Measurements from ENCODE around the gene EMX1.

EMX1 gene

DNA sequence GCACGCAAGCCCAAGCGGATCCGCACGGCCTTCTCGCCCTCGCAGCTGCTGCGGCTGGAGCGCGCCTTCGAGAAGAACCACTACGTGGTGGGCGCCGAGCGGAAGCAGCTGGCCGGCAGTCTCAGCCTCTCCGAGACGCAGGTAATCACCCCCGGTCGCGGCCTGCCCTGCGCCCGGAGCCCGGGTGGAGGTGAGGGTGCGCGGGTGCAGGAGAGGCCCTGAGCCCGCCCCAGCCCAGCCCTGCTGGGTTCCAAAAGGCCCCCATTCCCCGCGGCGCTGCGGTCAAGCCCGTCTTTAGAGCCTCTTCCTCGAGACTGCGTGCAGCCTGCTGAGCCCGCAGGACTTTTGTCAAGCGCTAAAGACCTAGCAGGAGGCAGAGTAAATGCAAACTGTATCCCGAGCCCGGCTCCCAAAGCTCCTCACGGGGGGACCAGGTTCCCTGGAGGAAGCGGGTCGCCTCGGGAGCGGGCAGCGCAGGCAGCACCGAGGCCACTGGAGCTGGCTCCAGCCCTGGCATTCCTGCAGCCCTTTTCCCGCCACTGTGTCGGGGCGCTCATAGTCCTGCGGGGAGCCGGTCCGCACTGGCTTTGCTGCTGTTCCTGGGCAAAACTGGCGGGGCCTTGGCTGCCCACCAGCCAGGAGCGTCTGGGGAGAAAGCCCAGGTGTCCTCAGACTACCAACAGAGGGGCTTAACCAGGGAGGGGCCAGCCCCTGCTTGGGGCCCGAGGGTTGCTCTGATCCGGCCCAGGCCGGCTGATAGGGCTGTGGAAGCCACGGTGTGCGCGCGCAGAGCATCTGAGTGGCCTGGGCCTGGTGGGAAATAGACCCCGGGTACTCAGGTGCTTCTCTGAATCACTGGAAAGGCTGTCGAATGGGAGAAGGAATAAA lies 7.3 kb downstream of the EMX1 start:
- DNase-seq (ENCODE audit: low read depth, low spot score) = peak; percentile 35

DNA sequence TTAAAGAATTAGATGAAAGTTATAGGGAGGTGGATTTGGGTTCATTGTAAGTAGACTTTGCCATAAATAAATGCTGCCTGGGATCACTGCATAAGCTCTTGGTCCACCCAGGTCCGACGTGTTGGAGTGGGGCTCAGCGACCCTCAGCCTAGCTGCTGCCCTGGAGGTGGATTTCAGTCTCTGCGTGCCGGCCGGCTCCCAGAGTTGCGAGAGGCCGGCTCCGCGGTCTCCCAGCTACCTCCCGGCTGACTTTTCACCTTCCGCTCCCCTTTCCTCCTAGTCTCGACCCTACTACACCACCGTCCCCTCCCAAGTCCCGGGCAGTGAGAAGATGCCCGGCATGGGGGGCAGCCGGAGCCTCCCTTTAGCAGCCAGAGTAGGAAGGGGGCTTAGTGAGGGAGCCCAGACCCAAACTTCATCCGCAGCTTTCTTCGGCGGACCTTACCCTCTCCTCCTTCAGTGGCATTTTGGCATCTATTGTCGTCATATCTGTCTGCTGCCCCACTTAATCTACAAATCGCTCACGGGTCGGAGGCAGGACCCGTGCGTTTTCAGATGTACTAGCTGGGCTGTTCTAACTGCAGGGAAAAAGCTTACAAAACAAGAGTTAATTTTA lies 8.1 kb downstream of the EMX1 start:
- no peak for DNase-seq (ENCODE audit: low read depth, low spot score)

DNA sequence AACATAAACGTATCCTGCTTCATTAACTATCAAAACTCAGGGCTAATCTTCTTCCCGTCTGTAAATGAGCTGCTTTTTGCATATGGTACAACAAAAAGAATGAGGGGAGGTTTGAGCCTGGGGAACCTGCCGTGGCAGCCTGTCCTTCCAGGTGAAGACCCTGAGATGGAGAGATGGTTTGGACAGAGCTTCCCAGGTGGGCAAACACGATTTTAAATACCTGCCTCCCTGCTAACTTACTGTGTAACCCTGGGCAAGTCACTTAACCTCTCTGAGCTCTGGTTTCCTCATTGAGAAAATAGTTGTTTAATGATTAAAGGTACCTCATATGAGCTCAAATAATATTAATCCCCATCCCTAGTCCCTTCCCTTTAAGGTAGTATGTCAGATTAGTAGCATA lies 9.0 kb downstream of the EMX1 start:
- DNase-seq (ENCODE audit: low read depth, low spot score) = no peak

DNA sequence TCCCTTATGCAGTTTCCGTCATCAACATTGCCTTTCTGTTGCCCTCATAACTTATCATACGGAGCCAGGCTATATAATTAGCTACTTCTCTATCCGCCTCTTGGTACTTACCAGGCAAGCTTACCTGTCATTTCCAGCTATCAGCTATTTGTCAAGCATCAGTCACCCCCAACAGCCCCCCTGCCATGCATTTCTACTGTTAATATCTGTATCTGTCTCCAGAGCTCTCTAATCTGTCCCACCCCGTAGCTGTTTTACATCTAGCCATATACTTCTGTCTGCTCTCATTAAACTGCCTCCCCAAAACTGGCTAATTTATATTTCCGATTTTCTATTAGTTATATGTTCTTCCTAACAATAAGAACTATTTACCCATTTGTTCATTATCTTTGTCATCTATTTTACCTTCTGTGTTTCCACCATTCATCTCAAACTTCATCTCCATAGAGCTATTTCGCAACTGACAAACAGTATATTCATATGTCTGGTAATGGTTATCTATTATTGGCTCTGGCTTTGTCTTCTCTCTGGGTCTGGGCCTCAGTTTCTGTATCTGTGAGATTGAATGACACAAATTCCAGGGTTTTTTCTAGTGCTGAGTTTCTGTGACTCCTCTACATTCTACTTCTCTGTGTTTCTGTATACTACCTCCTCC lies 9.6 kb downstream of the EMX1 start:
- no peak for DNase-seq (ENCODE audit: low read depth, low spot score)

DNA sequence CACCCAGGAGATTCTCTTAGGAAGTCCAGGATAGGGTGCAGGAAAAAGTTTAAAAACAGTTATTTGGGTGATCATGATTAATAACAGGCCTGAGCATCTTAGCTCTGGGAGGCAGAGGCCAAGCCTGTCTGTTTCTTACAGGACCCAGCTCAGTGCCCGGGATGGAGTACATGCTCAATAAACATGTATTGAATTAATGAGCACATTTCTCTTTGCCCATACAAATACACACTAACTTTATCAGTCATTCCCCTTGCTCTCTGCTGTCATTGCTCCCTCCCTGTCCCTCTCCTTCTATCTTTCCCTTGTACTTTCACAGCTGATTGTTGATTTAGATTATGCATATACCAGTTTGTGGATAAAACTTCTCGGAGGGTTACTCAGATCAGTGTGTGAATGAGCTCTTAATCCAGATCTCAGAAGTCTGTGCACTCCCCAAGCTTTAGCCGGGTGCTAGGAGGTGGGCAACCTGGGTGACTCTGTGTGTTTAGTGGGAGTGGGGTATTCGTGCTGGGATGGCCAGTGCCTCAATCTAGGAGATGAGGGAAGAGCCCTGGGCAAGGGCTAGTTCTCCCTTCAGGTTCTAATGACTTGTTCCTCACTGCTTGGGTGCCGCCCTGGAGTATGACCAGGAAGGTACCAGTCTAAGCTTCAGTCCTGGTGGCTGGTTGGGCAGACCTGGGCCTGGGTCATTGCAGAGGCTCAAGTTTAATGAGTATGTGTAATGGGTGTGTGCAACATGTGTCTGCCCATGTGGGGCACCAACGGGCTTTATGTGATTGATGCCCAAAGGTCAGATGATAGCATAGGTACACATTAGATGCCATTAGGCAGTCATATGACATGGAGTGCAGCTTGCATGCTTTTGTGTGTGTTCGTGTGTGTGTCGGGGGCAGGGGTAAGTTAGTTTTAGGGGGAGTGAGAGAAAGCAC lies 10.6 kb downstream of the EMX1 start:
- no peak for DNase-seq (ENCODE audit: low read depth, low spot score)

DNA sequence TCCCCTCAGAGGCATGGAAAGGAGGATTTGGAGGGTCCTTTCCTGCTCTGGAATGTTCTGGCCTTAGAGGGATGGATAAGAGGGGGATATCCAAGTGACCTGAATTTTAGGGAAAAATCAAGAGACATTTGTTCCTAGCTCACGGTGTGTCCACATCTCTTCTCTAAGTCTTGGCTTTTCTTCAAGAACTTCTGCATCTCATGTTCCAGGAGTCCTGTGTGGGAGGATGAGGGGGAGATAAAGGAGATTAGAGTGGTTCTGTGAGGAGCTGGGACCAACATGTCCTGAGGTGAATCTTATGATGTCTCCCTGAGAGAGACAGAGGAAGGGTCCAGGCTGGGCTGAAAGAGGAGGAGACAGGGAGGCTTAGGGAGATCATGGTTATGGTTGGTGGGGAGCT lies 11.7 kb downstream of the EMX1 start:
- no peak for DNase-seq (ENCODE audit: low read depth, low spot score)

DNA sequence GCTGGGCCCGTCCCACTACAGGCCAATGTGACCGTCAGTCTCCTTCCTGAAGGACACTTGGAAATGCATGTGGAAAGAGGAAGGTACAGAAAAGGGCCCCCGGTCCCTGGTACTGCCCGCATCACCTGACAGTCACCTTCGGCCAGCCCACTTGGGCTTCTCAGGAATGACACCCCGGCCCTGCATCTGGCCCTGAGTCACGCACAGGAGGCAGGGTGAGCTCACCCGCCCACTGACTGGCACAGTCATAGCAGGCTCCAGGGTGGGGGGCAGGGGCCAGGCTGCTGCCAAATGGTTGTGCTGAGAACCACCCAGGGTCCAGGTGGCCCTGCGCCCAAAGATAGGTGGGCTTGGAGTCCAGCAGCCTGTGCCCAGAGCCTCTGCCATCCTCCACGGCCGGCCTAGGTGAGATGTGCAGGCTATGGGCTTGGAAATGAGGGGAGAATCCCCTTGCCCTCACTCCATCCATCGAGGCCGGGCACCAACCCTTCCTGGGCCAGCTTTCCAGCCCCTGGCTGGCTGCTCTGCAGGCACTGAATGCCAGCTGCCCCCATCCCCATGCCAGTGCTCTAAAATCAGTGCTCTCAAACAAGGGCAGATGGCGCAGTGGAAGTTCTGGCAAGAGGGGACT lies 14.1 kb downstream of the EMX1 start:
- DNase-seq (ENCODE audit: low read depth, low spot score) = peak; percentile 65

DNA sequence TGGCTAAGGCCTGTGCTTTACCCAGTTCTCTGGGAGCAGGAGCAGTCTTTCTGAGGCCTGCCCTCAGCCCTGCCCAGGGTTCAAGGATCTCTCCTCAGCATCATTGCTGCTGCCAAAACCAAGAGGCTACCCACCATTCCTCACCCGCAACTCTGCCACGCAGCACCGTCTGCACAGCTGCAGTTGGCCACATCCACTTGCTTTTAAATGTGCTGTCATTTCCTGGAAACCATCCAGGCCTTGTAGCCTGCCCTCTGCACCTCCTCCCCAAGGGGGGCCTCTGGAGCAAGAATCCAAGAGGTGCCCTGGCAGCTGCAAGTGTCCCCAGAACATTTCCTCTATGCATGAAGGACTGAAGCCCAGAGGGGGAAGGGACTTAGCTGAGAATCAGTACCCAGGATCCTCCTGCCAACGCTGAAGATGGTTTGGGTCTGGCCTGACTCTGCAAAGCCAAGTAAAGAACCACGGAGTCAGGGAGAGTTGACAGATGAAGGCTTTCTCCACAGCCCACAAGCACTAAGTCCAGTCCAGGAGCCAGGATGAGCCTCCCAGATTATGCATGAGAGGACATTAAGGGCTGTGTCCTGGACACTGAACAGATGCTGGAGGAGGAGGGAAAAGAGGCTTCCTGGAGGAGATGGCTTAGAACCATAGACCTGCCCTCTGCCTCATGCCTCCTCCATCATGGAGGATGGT lies 14.9 kb downstream of the EMX1 start:
- peak; percentile 47 for DNase-seq (ENCODE audit: low read depth, low spot score)

DNA sequence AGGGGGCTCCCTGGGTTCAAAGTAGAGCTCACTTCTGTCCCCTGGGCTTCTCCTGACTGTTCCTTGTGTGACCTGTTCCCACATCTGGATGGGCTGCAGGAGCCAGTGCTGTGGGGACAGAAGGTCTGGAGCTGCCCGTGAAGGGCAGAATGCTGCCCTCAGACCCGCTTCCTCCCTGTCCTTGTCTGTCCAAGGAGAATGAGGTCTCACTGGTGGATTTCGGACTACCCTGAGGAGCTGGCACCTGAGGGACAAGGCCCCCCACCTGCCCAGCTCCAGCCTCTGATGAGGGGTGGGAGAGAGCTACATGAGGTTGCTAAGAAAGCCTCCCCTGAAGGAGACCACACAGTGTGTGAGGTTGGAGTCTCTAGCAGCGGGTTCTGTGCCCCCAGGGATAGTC lies 15.5 kb downstream of the EMX1 start:
- DNase-seq (ENCODE audit: low read depth, low spot score) = no peak

DNA sequence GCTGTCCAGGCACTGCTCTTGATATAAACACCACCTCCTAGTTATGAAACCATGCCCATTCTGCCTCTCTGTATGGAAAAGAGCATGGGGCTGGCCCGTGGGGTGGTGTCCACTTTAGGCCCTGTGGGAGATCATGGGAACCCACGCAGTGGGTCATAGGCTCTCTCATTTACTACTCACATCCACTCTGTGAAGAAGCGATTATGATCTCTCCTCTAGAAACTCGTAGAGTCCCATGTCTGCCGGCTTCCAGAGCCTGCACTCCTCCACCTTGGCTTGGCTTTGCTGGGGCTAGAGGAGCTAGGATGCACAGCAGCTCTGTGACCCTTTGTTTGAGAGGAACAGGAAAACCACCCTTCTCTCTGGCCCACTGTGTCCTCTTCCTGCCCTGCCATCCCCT lies 15.9 kb downstream of the EMX1 start:
- no peak for DNase-seq (ENCODE audit: low read depth, low spot score)

DNA sequence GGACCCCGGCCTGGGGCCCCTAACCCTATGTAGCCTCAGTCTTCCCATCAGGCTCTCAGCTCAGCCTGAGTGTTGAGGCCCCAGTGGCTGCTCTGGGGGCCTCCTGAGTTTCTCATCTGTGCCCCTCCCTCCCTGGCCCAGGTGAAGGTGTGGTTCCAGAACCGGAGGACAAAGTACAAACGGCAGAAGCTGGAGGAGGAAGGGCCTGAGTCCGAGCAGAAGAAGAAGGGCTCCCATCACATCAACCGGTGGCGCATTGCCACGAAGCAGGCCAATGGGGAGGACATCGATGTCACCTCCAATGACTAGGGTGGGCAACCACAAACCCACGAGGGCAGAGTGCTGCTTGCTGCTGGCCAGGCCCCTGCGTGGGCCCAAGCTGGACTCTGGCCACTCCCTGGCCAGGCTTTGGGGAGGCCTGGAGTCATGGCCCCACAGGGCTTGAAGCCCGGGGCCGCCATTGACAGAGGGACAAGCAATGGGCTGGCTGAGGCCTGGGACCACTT lies 16.4 kb downstream of the EMX1 start:
- DNase-seq (ENCODE audit: low read depth, low spot score) = no peak

DNA sequence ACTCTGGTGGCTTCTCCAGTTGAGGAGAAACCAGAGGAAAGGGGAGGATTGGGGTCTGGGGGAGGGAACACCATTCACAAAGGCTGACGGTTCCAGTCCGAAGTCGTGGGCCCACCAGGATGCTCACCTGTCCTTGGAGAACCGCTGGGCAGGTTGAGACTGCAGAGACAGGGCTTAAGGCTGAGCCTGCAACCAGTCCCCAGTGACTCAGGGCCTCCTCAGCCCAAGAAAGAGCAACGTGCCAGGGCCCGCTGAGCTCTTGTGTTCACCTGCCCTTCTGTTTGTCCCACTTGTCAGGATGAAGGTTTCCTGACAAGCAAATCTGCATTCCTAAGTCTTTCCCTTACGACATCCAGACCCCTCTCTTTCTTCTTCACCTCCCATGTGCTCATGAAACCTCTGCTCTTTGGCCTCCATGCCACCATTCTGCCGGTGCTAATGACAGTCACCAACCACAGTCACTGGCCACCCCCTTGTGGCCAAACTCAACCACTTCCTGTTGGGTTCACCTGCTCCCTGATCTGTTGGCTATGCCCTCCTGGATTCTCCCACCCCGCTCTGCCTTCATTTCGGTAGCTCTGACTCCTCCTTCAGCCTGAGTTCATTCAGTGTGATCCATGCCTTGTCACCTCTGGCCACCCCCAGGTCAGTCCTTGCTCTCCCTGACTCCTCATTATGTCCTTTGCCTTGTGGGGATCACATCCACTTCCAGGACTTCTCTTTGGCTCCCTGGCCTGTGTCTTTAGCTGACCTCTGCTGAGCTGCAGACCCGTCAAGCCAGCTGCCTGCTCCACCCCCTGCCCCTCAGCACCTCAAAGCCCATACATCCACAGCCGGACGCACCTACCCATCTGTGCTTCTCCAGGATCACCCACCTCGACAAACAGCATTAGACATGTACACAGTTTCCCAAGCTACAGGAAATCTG lies 17.6 kb downstream of the EMX1 start:
- no peak for DNase-seq (ENCODE audit: low read depth, low spot score)

DNA sequence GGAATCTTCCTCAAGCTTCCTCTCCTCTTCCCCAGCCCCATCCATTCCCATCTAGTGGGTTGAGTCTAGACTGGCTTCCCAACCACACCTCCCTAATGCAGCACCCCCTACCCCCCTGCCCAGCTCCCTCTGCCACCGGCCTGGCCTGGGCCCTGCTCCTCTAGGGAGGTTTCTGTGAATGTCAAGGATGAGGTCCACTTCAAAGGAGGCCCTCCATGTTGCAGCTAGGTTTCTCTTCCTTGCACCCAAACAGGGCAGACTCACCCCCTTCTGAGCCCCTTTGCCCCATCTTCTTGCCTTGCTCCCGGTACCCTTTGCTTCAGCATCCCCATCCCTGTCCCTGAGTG lies 18.3 kb downstream of the EMX1 start:
- no peak for DNase-seq (ENCODE audit: low read depth, low spot score)

DNA sequence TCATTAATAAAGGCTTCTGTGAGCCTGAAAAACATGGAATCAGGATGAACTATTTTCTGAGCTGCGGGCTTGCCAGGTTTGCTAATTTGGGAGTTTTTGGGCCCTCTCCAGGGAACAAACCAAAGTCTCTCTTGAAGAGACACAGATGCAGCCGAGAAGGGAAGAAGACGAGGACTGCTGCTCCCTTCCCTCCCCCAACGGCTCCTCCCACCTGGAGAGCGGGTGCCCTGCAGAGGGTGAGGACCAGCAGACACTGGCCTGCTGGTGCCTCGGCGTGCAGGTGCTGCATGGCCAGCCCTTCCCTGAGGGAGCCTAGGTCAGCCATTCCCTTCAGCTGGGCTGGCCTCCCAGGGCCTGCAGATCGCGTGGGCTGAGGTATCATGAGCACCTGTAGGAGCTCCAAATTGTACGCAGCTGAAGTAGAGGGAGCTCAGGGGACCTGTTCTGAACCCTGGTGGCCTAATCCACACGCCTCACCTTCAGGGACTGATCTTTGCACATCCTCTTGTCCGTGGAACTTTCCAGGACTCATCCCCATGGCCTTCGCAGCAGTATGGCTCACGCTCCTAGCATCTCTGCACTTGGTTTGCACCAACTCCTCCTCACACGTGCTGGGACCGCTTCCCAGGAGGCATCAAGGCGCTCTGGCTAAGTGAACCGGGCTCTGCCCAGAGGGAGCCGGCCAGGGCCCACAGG lies 19.5 kb downstream of the EMX1 start:
- DNase-seq (ENCODE audit: low read depth, low spot score) = no peak

DNA sequence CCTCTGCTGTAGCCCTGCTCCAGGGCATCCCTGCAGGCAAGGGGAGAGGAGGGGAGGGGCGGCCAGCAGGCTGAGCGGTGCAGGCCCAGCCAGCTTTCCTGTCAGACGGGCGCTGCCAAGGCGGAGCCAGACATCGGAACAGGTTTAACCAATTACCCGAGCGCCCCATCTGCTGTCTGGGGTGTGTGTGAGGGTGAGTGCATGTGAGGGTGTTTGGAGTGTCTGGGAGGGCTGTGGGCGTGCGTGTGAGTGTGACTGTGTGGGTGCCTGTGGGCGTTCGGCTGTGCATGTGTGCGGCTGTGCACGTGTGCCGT lies 20.0 kb downstream of the EMX1 start:
- no peak for DNase-seq (ENCODE audit: low read depth, low spot score)

DNA sequence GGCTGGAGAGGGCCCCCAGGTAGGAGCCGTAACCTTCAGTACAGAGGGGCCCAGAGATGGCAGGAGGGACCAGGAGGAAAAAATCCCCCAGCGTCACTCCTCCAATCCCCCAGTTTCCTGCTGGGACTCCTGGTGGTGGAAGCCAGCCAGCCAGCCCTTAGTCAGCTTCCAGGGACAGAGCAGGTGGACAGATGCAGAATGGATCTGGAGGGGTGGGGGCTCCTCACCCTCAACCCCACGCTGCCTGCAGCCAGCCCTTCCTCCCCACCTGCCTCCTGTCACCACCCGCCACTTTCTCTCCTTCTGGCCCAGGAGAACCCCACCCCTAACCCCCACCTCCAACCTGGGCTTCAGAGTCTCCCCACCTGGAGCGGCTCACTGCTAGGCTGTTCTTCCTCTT lies 21.1 kb downstream of the EMX1 start:
- DNase-seq (ENCODE audit: low read depth, low spot score) = no peak

DNA sequence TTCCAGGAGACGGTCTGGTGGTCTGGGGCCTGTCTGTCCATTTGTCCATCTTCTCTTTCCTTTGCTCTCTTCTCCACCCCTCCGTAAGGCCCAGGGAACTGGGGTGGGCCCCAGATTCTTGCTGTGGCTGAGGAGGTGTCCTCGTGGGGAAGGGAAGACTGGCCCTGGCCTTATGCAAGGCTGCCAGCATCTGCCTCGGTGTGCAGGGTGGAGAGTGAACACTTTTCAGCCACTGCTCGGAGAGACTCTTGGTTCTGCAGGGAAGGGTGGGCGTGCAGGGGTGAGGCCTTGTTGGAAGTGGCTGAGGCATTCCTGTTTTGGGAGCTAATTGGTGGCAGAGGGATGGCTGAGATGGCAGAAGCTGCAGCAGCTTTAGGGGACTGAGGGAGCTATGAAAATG lies 23.0 kb downstream of the EMX1 start:
- DNase-seq (ENCODE audit: low read depth, low spot score) = peak; percentile 23

DNA sequence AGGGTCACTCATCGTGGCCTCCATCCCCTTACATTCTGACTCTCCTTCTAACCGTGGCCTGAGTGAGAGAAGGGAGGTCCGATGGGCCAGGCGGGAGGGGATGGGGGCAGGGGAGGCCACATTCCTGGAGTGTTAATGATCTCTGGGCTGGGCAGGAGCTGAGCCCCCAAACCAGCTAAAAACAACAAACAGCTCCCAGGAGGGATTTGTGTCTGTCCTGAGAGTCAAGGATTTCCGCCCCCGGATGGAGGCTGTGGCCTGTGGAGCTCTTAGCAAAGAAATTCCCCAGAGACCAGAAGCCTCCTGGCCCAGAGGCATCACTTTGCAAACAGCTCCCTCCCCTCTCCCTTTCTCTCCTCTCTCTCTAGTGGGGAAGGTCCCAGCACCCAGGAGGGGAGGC lies 23.5 kb downstream of the EMX1 start:
- peak; percentile 81 for DNase-seq (ENCODE audit: low read depth, low spot score)

DNA sequence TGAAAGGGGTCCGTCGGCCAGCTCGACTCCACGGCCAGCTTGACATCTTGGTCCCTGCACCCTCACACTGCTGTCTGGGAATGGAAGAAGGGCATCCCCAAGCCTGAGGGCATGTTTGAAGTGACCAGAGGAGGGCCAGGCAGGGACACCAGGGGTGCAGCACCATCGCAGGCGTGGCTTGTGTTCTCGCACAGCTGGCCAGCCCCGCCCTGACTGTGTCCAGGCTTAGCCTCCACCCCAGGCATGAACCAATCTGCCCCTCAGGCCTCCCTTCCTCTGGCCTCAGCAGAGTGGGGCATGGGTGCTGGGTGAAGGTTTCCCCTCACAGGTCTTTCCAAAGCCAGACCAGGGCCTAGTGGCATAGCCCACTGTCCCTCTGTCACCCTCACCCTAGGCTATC lies 25.0 kb downstream of the EMX1 start:
- DNase-seq (ENCODE audit: low read depth, low spot score) = no peak

Measured in astrocyte of the hippocampus (primary cell).